ENCODE measurements around the gene ENKD1. TPM values are rescaled to one million over a fixed set of nuclear protein-coding genes. Genes with fewer than 3 reads are reported as not detected.

The ENKD1 gene, protein sequence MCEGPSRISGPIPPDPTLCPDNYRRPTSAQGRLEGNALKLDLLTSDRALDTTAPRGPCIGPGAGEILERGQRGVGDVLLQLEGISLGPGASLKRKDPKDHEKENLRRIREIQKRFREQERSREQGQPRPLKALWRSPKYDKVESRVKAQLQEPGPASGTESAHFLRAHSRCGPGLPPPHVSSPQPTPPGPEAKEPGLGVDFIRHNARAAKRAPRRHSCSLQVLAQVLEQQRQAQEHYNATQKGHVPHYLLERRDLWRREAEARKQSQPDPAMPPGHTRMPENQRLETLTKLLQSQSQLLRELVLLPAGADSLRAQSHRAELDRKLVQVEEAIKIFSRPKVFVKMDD
- total RNA-seq, result 15.5 and 16.6 TPM in 2 replicates

DNA sequence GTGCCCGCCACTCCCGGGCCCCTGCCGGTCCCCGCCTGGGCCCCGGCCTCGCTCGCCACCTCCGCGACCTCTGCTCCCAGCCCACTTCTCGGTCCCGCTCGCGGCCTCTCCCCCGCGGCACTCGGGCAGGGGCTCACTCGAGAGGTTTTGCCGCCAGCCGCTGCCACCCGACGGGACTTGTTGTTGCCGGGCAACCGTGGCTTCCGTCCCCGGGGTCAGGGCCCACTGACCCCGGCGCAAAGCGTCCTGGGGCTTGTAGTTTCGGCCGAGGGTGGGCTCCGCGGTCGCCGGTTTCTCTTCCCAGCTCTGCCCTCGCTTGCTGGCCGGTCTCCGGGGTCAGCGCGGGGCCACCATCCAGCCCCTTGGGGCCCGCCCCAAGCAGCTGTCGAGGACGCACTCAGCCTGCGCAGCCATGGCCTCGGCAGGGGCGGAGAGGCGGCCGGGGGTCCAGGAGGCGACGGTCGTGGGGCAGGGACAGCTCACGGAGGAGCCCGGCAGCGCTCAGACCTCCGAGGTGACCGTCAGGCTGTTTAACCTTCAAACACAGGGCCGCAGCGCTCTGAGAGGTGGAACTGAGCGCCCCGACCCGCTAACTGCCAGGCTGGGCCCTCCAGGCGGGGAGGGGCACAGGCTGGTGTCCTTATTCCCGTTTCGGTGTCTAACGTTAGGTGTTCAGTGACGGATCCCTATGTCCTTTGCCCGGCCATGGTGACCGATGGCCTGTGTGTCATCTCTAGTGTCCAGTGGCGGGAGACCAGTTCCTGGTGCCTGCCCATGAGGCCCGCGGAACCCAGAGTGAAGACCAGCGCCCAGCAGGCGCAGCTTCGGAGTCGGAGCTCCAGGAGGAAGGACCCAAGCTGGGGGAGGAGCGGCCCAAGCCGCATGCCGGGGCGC is at the start of gene ENKD1, which contains the start of gene C16orf86:
ENKD1 (minus strand) TSS at position 192 of the 894 bp plus-strand sequence. CDS start 308 bp downstream, outside the sequence.
C16orf86 (plus strand) TSS at position 256 of the 894 bp plus-strand sequence; CDS start at position 413, 157 bp downstream.

DNA sequence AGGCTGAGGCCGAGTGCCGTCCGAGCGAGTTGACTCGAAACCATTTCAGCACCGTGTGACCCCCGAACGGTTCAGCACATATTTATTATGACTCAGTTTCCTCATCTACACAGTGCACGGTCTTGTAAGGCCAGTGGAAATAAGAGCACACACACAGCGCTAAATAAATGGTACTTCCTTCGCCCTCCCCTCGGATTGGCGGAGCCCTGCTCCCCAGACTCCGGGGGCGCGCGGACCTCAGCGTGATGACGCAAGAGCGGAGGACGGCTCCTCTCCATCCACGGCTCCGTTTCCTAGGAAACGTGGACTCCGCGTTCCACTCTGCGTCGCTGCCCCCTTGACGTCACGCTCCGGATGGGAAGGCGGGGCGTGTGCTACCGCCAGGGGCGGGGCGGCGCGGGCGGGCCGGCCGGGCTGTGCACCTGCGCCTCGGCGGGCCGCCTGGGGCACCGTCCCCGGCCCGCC is 6.0 kb downstream of the ENKD1 start, which contains the start of gene PARD6A:
PARD6A (plus strand) TSS at position 397 of the 465 bp plus-strand sequence. CDS start 79 bp downstream, outside the sequence.

DNA sequence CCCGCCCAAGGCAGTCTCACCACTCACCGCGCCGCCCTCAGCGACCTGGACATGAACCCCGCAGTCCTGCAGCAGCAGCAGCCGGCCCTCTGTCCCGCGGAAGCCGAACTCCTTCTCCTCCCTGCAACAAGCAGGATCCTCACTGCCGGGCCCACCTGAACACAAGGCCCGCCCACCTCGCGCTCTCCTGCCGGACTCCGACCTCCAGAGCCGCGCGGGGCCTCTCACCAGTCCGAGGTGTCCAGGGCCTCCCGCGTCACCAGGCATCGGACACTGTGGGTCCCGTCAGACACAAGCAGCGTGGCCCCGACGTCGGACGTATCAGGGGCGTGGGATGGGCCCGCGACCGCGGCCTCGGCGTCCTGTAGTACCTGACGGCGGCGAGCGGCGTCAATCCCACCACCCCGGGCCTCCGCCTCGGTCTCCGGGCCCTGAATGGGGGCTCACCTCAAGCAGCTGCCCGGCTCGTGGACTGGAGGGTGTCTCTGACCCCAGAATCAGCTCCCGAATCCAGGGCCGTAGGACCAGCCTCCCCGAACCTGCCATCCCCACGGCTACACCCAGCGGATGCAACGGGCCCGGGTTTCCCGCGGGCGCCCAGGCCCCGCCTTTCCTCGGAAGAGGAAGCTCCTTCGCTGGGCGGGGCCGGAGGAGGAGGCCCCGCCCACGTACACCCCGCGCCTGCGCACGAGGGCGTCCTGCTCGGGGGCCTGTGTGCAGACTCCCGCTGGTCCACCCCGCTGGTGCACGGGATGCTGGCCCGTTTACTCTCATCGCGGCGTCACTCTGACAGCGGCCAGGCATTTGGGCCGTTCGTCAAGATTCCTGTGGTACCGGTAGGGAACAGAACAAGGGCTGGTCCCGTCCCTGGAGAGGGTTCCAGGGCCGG is 6.6 kb downstream of the ENKD1 start, which contains the start of gene ACD:
ACD (minus strand) TSS at position 586 of the 889 bp plus-strand sequence; CDS start at position 546, 40 bp downstream.

Other genes with a start within 250 kb of the ENKD1 start
- not detected in 2 replicates for gene HSD11B2, start 235.6 kb downstream of the ENKD1 start, total RNA-seq
- gene ATP6V0D1, start 185.6 kb downstream of the ENKD1 start, total RNA-seq, result 94.4 and 95.9 TPM in 2 replicates
- not detected in 2 replicates for gene AGRP, start 183.2 kb downstream of the ENKD1 start, total RNA-seq
- 14.1 and 25.0 TPM in 2 replicates for gene RIPOR1, start 137.9 kb downstream of the ENKD1 start, total RNA-seq
- 12.7 and 15.7 TPM in 2 replicates for gene CTCF, start 104.2 kb downstream of the ENKD1 start, total RNA-seq
- gene CARMIL2, start 21.6 kb downstream of the ENKD1 start, total RNA-seq, result 0.14 and 0.28 TPM in 2 replicates
- gene ACD, start 6.5 kb downstream of the ENKD1 start, total RNA-seq, result 8.2 and 9.5 TPM in 2 replicates
- gene PARD6A, start 5.8 kb downstream of the ENKD1 start, total RNA-seq, result 0.43 and 0.65 TPM in 2 replicates
- 5.7 and 6.0 TPM in 2 replicates for gene C16orf86, start 64 bp upstream of the ENKD1 start, total RNA-seq
- 9.1 and 13.9 TPM in 2 replicates for gene GFOD2, start 52.6 kb upstream of the ENKD1 start, total RNA-seq
- gene RANBP10, start 139.8 kb upstream of the ENKD1 start, total RNA-seq, result 3.1 and 4.3 TPM in 2 replicates
- gene TSNAXIP1, start 140.1 kb upstream of the ENKD1 start, total RNA-seq, result 0.57 and 1.2 TPM in 2 replicates
- gene THAP11, start 175.6 kb upstream of the ENKD1 start, total RNA-seq, result 22.3 and 31.9 TPM in 2 replicates
- gene NUTF2, start 180.2 kb upstream of the ENKD1 start, total RNA-seq, result 94.4 and 101 TPM in 2 replicates
- 13.5 and 15.4 TPM in 2 replicates for gene CENPT, start 180.9 kb upstream of the ENKD1 start, total RNA-seq
- 39.3 and 43.6 TPM in 2 replicates for gene EDC4, start 206.3 kb upstream of the ENKD1 start, total RNA-seq
- gene NRN1L, start 218.1 kb upstream of the ENKD1 start, total RNA-seq, result 0.14 TPM in 1 of 2 replicates, not detected in the other
- gene PSKH1, start 226.5 kb upstream of the ENKD1 start, total RNA-seq, result 8.7 and 14.7 TPM in 2 replicates